HEK293 (cell line): ENCODE measurements around the gene LRRN4.

Experiments used
- KLF1 ChIP-seq: fragments of 450-650 bp; formaldehyde crosslinking; IDR thresholded peaks from 2 replicates; pipeline ENCODE4 v1.5.1; 2016; ENCODE audit warnings: missing biosample characterization, missing genetic modification characterization
- PRDM10 ChIP-seq: fragments of 450-650 bp; formaldehyde crosslinking; IDR thresholded peaks from 2 replicates; pipeline ENCODE4 v1.5.1; 2016; ENCODE audit warnings: missing biosample characterization, missing genetic modification characterization
- SETDB1 ChIP-seq: IDR thresholded peaks from one replicate; pipeline ENCODE4 v1.6.1; 2017; ENCODE audit warnings: mild to moderate bottlenecking, low read length, moderate library complexity, mixed read lengths; ENCODE audit not compliant: insufficient read length
- ZNF274 ChIP-seq, 2 experiments: fragments of 200-500 bp in 1 of 2; fragments of 450-650 bp in 1 of 2; sonication (Bioruptor generic) in 1 of 2; formaldehyde crosslinking in 1 of 2; IDR thresholded peaks; 2 replicates each; pipeline versions ENCODE4 v1.5.1 to v1.6.1; 2014 to 2016; ENCODE audit warnings: borderline replicate concordance in 1 of 2, inconsistent platforms in 1 of 2, low read length in 1 of 2, missing biosample characterization in 1 of 2, missing genetic modification characterization in 1 of 2
- ZNF302 ChIP-seq: fragments of 450-650 bp; formaldehyde crosslinking; IDR thresholded peaks from 2 replicates; pipeline ENCODE4 v1.5.1; 2016; ENCODE audit warnings: missing biosample characterization, missing genetic modification characterization, low read depth
- ZNF311 ChIP-seq: fragments of 450-650 bp; formaldehyde crosslinking; IDR thresholded peaks from 2 replicates; pipeline ENCODE4 v1.5.1; 2017; ENCODE audit warnings: missing biosample characterization, missing genetic modification characterization, borderline replicate concordance
- ZNF324 ChIP-seq: fragments of 450-650 bp; formaldehyde crosslinking; IDR thresholded peaks from 2 replicates; pipeline ENCODE4 v1.5.1; 2016; ENCODE audit warnings: missing biosample characterization, missing genetic modification characterization
- ZNF549 ChIP-seq: fragments of 450-650 bp; IDR thresholded peaks from 2 replicates; pipeline ENCODE4 v1.5.1; 2018; ENCODE audit warnings: missing biosample characterization, missing genetic modification characterization, mild to moderate bottlenecking, inconsistent platforms, moderate library complexity
- TF ChIP-seq, protein P1 (sequence below): fragments of 450-650 bp; formaldehyde crosslinking; IDR thresholded peaks from 2 replicates; pipeline ENCODE4 v1.5.1; 2016; ENCODE audit warnings: missing biosample characterization, missing genetic modification characterization
- TF ChIP-seq, protein P2 (sequence below): fragments of 450-650 bp; formaldehyde crosslinking; conservative IDR thresholded peaks from 2 replicates; pipeline ENCODE4 v1.5.1; 2016; ENCODE audit warnings: low read depth, missing biosample characterization, missing genetic modification characterization

GRCh38 chr20:6007094-6007528, 46.7 kb downstream of the LRRN4 start:
- TF ChIP-seq ZNF302 (tag by site-specific recombination) (no peak), ZNF274 (IDR thresholded peaks at IDR 0.05; ENCODE audit: low read length) (no peak), ZNF274 (tag by site-specific recombination; IDR thresholded peaks at IDR 0.05; ENCODE audit: borderline replicate concordance) (no peak), PRDM10 (tag by site-specific recombination) (no peak), ZNF549 (tag by site-specific recombination) (no peak), ZNF324 (tag by site-specific recombination) (no peak), SETDB1 (no peak), KLF1 (no peak), ZNF311 (tag by site-specific recombination) (no peak)
- TF ChIP-seq, protein P1, sequence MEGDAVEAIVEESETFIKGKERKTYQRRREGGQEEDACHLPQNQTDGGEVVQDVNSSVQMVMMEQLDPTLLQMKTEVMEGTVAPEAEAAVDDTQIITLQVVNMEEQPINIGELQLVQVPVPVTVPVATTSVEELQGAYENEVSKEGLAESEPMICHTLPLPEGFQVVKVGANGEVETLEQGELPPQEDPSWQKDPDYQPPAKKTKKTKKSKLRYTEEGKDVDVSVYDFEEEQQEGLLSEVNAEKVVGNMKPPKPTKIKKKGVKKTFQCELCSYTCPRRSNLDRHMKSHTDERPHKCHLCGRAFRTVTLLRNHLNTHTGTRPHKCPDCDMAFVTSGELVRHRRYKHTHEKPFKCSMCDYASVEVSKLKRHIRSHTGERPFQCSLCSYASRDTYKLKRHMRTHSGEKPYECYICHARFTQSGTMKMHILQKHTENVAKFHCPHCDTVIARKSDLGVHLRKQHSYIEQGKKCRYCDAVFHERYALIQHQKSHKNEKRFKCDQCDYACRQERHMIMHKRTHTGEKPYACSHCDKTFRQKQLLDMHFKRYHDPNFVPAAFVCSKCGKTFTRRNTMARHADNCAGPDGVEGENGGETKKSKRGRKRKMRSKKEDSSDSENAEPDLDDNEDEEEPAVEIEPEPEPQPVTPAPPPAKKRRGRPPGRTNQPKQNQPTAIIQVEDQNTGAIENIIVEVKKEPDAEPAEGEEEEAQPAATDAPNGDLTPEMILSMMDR (tag by site-specific recombination): no peak
- TF ChIP-seq, protein P2, sequence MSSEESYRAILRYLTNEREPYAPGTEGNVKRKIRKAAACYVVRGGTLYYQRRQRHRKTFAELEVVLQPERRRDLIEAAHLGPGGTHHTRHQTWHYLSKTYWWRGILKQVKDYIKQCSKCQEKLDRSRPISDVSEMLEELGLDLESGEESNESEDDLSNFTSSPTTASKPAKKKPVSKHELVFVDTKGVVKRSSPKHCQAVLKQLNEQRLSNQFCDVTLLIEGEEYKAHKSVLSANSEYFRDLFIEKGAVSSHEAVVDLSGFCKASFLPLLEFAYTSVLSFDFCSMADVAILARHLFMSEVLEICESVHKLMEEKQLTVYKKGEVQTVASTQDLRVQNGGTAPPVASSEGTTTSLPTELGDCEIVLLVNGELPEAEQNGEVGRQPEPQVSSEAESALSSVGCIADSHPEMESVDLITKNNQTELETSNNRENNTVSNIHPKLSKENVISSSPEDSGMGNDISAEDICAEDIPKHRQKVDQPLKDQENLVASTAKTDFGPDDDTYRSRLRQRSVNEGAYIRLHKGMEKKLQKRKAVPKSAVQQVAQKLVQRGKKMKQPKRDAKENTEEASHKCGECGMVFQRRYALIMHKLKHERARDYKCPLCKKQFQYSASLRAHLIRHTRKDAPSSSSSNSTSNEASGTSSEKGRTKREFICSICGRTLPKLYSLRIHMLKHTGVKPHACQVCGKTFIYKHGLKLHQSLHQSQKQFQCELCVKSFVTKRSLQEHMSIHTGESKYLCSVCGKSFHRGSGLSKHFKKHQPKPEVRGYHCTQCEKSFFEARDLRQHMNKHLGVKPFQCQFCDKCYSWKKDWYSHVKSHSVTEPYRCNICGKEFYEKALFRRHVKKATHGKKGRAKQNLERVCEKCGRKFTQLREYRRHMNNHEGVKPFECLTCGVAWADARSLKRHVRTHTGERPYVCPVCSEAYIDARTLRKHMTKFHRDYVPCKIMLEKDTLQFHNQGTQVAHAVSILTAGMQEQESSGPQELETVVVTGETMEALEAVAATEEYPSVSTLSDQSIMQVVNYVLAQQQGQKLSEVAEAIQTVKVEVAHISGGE (tag by site-specific recombination): no peak
